Activated CD4-positive, alpha-beta T cell treated with anti-CD3 and anti-CD28 coated beads for 24 hours (primary cell): ENCODE data around the gene RUBCN.
A peak's percentile ranks its signal among the peaks of the same experiment; 100 is the strongest.

Experiments
- DNase-seq, 2 donors: peaks; one replicate each; pipeline ENCODE4 v3.0.0-alpha.2; 2020; ENCODE audit warnings: low read depth in 2 of 2

RUBCN gene

DNA sequence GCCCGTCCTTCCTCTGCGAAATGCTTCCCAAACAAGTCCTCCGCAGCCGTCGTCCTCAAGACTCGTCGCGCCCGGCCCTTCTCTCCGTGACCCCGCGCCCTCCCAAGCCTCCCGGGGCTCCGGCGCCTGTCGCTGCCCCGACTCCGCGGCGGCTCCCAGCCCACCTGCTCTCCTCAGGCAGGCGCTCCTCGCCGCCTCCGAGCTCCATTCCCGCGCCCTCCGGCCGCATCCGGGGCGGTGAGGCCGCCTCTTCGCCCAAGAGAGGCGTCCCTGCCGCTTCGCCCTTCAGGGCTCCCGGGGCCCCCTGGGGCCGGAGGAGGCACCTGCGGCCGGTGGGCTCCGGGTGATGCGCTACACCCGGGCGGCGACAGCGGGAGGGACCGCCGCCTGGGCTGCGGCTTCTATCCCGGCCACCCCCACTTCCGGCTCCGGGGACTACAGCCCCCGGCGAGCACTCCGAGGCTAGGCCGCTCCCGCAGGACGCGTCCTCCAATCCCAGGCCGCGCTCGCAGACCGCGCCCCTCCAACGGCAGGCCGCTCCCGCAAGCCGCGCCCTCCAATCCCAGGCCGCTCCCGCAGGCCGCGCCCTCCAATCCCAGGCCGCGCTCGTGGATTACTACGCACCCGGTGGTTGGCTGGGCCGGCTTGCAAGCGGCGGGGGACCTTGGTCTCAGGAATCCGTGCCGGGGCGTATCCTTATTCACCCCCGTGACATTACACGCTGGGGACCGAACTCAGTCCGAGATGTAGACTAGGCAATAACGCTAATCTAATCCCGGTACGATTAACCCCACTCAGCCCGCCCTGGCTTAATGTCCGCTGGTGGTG, at the start of gene RUBCN:
Gene RUBCN (minus strand): TSS at position 414 of the 828 bp plus-strand sequence. CDS start 185 bp downstream, at position 229.
- DNase-seq: peak; percentile 89

DNA sequence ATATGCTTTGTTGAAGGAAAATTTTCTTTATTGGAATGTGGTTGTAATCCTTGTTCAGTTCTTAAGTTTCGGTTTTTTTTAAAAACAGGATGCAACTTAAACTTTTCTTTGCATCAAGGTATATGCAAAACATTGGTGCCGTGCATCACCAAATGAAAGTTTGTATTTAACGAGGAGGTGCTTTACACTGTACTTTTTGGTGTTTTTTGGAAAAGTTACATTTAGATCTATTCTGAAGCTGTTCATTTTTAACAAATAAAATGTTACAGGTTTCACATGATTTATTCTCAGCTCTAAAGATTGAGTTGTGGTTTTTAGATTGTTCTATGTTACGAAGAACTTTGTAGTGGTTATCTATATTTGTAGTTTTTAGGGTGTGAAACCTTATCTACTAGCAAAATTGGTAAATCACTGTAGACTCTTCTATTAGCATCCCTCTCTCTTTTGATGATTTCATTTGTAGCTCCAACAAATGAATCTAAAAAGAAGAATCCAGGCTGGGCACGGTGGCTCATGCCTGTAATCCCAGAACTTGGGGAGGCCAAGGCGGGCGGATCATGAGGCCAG, 47.4 kb upstream of the RUBCN start:
- DNase-seq: no peak

DNA sequence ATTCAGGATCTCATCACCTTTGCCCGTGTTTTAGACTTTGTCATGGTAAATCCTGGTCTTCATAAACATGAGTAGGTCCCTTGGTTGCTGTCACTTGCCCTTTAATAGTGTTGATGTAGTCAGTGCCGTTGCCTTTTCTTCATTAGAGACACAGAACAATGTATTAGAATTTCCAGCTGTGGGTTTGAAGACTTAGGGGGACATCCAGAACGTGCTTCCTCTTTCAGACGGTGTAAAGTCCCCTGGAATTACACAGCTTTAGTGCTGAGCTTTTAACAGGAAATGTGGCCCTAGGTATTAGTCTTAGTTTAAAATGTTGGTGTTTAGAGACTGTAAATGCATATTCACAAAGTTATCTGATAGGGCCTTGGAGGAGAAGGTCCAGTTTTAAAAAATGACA, 45.5 kb upstream of the RUBCN start:
- DNase-seq: no peak

DNA sequence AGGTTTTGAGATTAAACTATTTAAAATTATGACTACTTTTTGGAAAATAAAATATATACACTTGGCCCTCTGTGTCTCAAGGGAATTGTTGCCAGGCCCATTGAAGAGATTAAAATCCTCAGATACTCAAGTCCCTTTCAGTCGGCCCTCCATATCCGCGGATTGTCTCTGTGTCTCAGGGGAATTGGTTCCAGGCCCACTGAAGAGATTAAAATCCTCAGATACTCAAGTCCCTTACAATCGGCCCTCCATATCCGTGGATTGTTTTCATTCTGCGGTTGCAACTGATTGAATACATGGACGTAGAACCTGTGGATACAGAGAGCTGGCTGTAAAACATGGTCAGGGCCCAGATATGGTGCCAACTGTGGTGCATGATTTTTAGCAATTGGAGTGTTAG, 38.6 kb upstream of the RUBCN start:
- DNase-seq: no peak

DNA sequence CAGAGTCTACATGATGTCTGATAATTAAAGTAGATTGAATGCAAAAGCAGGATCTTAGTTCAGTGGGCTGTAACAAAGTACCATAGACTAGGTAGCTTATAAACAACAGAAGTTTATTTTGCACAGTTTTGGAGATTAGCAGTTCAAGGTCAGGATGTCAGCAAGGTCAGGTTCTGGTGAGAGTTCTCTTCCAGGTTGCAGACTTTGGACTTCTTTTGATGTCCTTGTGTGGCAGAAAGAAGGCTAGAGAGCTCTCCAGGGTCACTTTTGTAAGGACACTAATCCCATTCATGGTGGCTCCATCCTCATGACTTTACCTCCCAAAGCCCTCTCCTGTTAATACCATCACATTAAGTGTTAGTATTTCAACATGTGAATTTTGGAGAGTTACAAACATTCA, 25.1 kb upstream of the RUBCN start:
- DNase-seq: no peak

DNA sequence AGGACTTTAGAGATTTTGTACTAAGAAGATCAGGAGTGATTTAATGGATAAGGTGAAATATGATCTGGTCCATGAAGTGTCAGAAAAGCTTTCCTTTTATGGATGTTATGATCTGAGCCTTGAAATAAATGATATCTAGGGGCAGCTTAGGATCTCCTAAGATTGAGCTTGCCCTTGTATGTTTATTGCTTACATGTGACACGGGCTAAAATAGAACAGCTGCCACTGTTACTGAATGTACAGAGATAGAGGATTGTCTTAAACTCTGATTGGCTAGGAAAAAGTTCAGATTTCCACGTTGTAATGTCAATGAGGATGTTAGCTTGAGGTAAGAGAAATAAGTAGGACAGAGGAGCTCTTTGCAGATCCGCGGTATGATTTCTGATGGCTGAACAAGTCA, 21.8 kb upstream of the RUBCN start:
- no peak for DNase-seq

DNA sequence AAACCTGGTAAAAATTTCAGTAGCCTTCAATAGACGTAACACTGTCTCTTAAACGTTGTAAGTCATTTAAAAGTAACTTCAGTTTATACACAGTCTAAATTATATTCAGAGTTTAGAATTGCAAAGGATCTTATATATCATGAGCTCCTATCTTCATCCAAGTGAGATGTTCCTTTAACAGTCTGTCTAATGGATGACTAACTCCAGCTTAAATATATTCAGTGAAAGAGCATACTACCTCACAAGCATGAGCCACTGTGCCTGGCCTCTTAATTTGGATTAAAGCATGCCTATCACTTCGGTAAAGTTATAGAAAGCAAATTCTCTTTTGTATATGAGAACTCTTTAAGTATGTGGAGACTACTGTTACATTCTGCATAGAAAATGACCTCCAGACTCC, 20.0 kb upstream of the RUBCN start:
- DNase-seq: no peak

DNA sequence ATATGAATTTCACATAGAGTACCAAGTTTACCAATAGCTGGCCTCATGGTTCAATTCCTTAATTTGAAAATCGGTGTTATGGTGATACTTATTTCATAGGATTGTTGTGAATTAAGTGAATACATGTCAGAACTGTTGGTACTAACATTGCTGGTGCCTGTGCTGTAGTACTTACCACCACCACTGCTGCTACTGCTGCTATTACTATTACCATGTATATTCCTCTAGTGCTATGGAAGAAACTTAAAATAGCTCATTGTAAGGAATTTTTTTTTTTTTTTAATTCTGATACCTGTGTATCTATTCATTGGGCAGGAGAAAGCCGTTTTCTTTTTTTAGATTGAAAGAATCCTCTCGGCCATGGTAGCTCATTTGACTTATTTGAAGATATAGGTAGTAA, 16.6 kb upstream of the RUBCN start:
- DNase-seq: no peak

DNA sequence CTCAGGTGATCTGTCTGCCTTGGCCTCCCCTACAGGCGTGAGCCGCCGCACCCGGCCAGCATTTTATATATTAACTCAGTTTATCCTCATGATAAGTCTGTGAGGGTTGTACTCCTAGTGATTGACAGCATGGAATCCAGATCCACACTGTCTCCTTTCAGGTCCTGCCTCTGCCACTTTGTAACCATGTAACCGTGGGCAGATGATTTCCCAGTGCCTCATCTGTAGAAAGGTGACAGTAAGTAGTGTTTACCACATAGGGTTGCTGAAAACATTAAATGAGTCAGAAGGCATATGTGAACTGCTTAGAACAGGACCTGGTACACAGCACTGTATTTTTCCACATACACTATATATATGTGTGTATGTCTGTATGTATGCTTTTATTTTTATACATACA, 15.4 kb upstream of the RUBCN start:
- no peak for DNase-seq

DNA sequence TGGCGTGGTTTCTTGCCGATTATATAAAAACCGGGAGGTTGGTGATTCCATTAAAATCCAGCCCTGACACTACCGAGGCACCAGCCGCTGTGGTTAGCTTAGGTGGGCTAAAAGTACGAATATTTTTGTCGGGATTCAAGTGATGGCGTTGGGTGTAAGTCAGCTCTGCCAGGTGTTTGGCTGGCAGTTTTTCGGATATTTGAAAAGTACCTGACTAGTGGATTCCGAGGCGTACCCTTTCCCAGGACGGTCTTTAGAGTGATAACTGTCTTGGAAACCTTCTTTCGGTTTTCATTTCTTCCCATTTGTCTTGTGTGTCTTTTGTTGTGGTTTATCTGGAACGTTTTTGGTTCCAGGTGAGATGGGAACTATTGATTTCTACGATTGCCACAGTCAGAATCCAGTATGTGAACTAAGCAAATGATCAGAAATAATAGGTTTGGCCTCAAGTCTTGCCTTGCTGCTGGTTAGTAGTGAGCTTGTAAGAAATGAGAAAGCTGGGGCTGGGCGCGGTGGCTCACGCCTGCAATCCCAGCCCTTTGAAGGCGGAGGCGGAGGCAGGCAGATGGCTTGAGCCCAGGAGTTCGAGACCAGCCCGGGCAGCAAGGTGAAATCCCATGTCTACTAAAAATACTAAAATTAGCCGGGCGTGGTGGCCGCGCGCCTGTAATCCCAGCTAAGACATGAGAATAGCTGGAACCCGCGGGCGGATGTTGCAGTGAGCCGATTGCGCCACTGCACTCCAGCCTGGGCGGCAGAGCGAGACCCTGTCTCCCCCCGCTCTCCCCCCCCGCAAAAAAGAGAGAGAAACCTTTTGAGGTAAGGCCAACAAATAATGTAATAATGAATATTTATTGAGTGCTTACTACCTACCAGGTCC, 14.4 kb upstream of the RUBCN start:
- peak; percentile 13 to 31 for DNase-seq

DNA sequence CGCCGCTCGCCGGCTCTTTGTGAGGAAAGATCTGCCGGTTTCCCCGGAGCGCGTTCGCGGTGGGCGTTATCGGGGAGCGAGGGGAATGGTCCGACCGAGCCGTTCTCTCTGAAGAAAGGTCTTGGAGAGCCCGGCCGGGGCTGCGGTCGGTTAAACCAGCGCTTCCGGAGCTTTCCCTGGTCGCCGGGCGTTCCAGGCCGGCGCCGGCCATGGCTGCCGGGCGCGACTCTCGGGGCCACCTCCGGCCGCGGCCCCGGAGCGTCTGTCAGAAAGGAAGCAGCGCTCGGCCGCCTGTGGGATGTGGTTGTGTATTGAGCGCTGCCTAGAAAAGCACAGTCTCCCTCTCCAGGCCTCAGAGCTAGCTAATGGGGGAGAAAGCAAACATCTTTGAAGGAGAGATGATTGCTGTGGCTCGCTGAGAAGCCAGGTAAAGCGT, 13.7 kb upstream of the RUBCN start:
- peak in 1 of 2 donors; percentile 31 for DNase-seq

DNA sequence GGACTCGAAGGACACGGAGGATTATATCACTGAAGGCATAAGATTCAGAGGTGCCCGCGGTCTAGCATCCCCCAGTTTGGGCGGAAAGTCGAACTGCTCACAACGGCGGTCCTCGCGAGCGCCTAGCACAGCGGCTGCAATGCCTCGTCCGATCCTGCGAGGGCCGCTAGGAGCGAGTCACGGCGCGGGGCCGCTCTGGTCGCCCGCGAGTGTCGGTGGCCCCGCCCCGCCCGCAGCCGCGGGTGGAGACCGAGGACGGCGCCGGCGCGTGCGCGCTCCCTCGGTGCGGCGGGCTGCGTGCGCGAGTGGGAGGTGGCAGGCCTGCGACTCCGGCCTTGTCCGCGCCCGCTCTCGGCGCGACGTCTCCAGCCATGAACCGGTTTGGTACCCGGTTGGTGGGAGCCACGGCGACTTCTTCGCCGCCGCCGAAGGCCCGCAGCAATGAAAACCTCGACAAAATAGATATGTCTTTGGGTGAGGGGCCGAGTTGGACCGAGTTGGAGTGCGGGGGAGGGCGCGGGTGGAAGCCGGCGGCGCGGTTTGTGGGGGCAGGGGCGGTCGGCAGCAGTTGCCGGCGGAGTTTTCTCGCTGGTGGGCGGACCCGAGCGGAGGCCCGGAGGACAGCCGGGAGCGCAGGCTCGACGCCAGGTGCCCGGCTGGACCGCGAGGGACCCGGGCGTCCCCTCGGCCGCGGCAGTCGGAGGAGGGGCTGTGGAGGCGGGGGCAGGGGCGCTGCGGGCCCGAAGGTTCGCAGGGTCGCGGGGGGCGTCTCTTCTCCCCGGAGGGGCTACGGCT, 13.1 kb upstream of the RUBCN start, which contains the start of gene FYTTD1:
Gene FYTTD1 (plus strand): TSS at position 283 of the 795 bp plus-strand sequence. CDS start 89 bp downstream, at position 372.
- peak; percentile 67 to 69 for DNase-seq

DNA sequence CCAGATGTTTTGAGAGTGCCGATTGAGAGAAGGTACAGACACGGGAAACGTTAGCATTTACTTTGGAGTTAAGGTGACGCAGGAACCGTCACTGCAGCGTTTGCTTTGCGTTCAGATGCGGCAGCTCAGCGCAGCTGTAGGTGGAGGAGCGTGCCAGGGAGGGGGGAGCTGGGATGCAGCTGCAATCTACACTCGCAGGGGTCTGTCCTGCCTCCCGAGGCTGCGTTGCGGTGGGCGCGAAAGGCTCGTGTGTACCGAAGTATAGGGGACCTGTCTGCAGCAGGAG, 12.6 kb upstream of the RUBCN start:
- peak; percentile 33 to 35 for DNase-seq

DNA sequence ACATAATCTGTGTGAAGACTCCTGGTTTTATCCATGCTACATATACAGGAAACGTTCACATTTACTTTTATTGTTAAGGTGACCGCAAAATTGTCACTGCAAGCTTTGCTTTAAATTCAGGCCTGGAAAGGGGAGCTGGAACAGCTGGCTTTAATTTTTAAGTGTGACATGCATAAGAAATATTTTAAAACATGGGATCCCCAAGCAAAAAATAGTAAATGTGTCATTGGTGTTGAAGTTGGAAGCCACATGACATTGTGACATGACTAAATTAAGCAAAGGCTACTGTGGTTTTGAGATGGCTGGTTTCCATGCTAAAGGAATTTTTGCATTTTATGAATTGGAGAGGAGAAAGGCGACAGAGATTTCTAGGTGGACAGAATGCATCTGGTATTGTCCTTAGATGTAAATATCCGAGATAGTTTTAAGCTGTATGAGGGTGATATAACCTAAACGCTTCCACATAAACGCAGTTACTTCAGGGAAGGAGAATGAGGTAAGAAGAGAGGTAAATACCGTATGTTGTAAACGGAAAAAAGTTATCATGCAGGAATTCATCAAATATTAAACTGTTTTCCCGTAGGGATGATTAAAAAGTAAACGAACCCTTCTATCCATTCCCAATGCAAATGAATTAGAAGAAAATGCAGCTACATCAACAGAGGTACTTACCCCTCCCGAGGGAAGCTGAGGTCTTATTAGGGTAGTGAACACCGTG, 12.1 kb upstream of the RUBCN start:
- no peak for DNase-seq

DNA sequence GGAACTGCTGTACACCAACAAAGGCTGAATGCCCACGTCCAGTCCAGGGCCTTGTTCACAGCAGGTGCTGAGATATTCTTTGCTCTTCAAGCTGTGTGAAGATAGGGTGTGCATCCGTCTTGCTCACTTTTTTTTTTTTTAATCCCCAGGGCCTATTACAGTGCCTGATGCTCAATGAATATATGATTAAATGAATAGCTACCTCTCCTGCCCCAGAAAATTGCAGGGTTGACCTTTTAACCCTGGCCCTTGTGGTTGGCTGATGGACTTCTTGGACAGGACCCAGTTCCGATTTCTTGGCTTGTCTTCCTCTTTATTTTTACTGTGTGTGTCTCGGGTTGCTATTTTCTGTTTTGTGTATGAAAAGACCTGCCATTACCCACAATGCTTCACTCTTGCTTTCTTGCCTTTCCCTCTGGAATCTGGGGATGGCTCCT, 10.1 kb upstream of the RUBCN start:
- DNase-seq: no peak

DNA sequence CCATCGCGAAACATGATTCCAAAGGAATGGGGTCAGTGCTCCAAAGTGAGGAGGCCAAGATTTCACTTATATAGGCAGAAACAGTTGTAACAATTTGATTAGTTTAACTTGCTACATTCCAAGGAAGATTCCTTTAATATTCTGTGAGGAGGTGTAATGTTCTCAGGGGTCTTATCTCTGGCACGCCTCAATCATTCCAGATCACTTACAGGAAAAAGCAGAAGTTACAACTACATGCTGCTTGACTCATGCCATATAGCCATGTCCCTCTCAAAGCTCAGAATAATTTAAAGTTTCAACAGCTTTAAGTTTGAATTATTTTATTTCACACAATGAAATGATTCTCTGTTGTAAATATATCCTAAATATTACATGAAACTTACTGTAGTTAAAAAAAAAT, 9.5 kb upstream of the RUBCN start:
- DNase-seq: no peak

DNA sequence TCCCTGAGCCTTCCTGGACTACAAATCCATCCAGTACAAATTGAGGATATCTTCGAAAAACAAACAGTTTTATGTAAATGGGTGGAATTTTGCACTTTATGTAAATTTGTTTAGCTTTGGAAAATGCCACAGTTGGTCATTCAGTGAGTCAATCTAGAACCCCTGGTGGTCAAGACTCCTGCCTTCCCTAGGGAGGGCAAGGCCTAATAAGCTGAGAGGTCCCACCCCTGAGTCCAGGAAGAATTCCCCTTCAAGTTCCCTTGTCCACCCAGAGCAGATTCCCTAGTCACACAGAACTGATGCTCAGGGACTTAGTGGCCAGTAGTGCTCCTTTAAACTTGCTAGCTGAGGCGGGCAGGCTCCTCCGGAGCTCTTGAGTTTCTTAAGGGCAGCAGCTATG, 6.1 kb upstream of the RUBCN start:
- DNase-seq: no peak

DNA sequence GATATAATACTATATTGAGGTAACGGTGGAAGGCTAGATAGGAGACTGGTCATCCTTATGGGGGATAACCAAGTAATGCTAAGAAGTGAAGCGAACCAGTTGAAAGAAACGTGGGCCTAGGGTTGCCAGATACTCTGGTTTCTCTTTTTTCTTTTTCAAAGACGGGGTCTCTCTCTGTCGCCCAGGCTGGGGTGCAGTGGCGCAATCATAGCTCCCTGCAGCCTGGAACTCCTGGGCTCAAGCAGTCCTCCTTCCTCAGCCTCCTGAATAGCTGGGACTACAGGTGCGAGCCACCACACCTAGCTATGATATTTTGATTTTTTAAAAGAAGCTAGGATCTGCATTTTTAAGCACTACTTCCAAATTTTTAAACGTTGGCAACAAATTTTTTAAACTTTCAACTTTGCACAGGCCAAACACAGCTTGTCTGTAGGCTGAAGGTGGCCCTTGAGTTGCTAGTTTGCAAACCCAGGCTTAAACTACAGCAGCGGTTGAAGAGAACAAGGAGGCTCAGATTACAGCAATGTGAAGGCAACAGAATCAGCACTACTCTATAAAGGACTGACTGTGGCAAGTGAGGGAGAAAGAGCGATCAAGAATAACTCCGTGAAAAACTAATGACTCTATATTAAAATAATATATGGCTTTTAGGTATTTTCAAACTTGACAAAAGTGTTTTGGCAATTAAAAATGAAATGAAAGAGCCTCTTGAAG, 1.2 kb upstream of the RUBCN start:
- DNase-seq: no peak

DNA sequence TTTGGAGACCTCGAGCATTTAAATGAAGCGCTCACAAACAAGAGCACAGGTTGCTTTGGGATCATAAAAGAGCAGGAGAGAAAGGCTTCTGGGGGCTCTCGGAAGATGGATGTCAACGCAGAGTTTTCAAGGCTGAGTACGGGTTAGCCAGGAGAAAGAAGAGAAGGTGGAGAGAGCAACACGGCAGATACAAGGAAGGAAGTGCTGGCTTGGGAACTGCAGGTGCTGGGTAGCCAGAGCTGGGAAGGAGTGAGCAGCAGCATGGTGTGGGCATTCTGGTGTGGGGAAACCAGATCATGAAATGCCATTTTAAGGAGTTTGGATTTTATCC, 580 bp upstream of the RUBCN start:
- DNase-seq: no peak

DNA sequence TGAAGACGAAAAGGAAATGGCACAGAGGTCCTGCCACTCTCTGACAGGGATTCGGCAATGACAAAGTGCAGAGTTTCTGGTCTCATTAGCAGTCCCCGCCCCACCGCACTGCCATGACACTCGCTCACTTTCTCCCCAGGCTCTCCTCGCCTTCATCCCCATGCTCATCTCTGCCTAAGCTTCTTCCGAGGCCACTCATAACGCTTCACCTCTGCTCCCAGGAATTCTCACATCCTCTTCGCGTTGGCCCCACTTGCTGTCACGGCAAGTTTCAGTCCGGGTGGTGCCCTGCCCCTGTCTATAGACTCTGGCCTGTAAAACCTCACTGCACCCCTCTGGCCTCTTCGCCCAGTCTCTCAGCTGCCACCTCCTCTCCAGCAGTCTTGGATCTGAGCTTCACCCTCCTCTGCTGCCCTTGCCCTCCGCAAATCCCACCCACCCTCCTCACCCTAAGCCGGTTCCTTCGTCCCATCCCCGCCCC, 654 bp downstream of the RUBCN start:
- DNase-seq: peak; percentile 19 to 28
